ENCODE data around the gene DIPK1B.
"Not testable (repeated sequence)": the region's sequence is repeated elsewhere in the genome, so short reads cannot be mapped to it uniquely, and the experiment has no call there.

DIPK1B gene

DNA sequence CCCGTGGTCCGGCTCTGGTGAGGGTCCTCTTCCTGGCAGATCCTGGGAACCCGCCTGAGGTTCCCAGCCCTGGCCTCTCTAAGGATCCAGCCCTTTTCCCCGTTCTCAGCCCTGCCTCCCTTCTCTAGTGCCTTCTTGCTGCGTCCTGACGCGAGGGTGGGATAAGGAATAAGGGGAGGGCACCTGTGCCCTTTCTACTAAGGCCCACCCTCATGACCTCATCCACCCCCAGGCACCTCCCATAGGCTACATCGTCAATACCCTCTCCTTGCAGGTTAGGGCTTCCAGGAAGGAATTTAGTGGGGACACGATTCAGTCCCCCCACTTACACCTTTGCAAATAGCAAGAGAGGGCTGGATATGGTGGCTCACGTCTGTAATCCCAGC lies 10.7 kb upstream of the DIPK1B start:
- Histone ChIP-seq H3K9me3 (ENCODE audit: control insufficient read depth, insufficient read depth, low read depth, low read length) (no peaks in the 10 kb centered on the region), H3K27ac (ENCODE audit: extremely low read depth, low read depth, low read length) (no peak overlapping the region), H3K4me1 (ENCODE audit: control insufficient read depth, insufficient read depth, low read length) (no peaks in the 10 kb centered on the region), H3K4me3 (ENCODE audit: low read depth, low read length) (no peak overlapping the region), H3K36me3 (ENCODE audit: control insufficient read depth in 2 of 2, insufficient read depth in 1 of 2, low read length in 2 of 2) (no peaks in the 10 kb centered on the region)
- ChIA-PET CTCF (interaction anchor here (2.1 kb wide), 1 partner anchor 7 kb away, joined by 9 read pairs; no protein-coding TSS in a partner anchor), POLR2A (interaction anchor here (0.7 to 0.9 kb wide), 2 partner anchors 25 to 513 kb away, joined by 4 read pairs; no protein-coding TSS in a partner anchor)
- TF ChIP-seq, protein P1, sequence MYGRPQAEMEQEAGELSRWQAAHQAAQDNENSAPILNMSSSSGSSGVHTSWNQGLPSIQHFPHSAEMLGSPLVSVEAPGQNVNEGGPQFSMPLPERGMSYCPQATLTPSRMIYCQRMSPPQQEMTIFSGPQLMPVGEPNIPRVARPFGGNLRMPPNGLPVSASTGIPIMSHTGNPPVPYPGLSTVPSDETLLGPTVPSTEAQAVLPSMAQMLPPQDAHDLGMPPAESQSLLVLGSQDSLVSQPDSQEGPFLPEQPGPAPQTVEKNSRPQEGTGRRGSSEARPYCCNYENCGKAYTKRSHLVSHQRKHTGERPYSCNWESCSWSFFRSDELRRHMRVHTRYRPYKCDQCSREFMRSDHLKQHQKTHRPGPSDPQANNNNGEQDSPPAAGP (tag by site-specific recombination; IDR thresholded peaks at IDR 0.05) = 0 out of 2 replicates have a peak, but pooled peaks have one; percentile 27
- no peak for TF ChIP-seq ZBTB20 (tag by site-specific recombination; IDR thresholded peaks at IDR 0.05)

DNA sequence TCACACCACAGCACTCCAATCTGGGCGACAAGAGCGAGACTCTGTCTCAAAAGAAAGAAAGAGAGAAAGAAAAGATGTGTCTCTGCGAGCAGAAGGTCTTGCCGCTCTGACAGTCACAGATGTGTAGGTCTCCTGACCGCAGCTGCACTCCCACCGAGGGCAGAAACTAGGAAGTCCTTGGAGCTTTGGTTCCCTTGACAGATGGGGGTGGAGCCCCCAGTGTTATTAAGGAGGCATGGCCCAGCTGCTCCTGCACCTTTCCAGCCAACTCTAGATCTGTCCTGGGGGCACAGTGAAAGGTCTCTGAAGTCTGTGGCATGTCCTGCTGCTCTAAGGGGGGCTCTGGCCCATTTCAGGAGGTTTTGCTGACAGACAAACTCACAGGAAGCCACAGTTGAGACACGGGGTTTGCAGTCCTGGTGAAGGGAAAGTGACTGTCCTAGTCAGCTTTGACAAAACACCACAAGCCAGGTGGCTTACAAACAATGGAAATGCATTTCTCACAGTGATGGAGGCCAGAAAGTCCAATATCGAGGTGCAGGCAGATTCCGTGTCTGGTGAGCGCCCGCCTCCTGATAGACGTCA lies 9.0 kb upstream of the DIPK1B start:
- TF ChIP-seq ZNF48 (tag by site-specific recombination; IDR thresholded peaks at IDR 0.05) (no peak), ZNF350 (tag by site-specific recombination; IDR thresholded peaks at IDR 0.05) (no peak), ZNF174 (tag by site-specific recombination; IDR thresholded peaks at IDR 0.05) (no peak), ZNF785 (tag by site-specific recombination; IDR thresholded peaks at IDR 0.05) (no peak), ZNF548 (tag by site-specific recombination; IDR thresholded peaks at IDR 0.05) (no peak), ZNF302 (tag by site-specific recombination; IDR thresholded peaks at IDR 0.05; ENCODE audit: low read depth) (no peak), MZF1 (tag by site-specific recombination; IDR thresholded peaks at IDR 0.05; ENCODE audit: borderline replicate concordance) (no peak), ZNF677 (tag by site-specific recombination; IDR thresholded peaks at IDR 0.05) (no peak), SP7 (tag by site-specific recombination; IDR thresholded peaks at IDR 0.05) (no peak), TCF7L2 (IDR thresholded peaks at IDR 0.05; ENCODE audit: borderline replicate concordance, low read depth, low read length) (no peak), ZNF19 (tag by site-specific recombination; IDR thresholded peaks at IDR 0.05; ENCODE audit: low read depth) (no peak), KLF1 (tag by site-specific recombination; IDR thresholded peaks at IDR 0.05) (no peak), ZBTB20 (tag by site-specific recombination; IDR thresholded peaks at IDR 0.05) (no peak), ZNF747 (tag by site-specific recombination; IDR thresholded peaks at IDR 0.05) (no peak), ZNF561 (tag by site-specific recombination; IDR thresholded peaks at IDR 0.05; ENCODE audit: borderline replicate concordance) (no peak), ZIC2 (tag by site-specific recombination; IDR thresholded peaks at IDR 0.05) (no peak)
- TF ChIP-seq, protein P2, sequence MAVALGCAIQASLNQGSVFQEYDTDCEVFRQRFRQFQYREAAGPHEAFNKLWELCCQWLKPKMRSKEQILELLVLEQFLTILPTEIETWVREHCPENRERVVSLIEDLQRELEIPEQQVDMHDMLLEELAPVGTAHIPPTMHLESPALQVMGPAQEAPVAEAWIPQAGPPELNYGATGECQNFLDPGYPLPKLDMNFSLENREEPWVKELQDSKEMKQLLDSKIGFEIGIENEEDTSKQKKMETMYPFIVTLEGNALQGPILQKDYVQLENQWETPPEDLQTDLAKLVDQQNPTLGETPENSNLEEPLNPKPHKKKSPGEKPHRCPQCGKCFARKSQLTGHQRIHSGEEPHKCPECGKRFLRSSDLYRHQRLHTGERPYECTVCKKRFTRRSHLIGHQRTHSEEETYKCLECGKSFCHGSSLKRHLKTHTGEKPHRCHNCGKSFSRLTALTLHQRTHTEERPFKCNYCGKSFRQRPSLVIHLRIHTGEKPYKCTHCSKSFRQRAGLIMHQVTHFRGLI (tag by site-specific recombination; IDR thresholded peaks at IDR 0.05) = no peak
- POLR2A ChIA-PET = interaction anchor here (0.6 to 1.1 kb wide), 2 partner anchors 10 to 161 kb away, joined by 3 to 4 read pairs; no protein-coding TSS in a partner anchor
- no peaks in the 10 kb centered on the region for H3K36me3 ChIP-seq (ENCODE audit: control insufficient read depth in 2 of 2, insufficient read depth in 1 of 2, low read length in 2 of 2)
- no peaks in the 10 kb centered on the region for H3K4me1 ChIP-seq (ENCODE audit: control insufficient read depth, insufficient read depth, low read length)
- no peaks in the 10 kb centered on the region for H3K9me3 ChIP-seq (ENCODE audit: control insufficient read depth, insufficient read depth, low read depth, low read length)
- H3K4me3 ChIP-seq (ENCODE audit: low read depth, low read length) = no peak overlapping the region
- CTCF ChIA-PET = interaction anchor here (2.1 kb wide), 1 partner anchor 9 kb away, joined by 9 read pairs; no protein-coding TSS in a partner anchor
- H3K27ac ChIP-seq (ENCODE audit: extremely low read depth, low read depth, low read length) = no peak overlapping the region

DNA sequence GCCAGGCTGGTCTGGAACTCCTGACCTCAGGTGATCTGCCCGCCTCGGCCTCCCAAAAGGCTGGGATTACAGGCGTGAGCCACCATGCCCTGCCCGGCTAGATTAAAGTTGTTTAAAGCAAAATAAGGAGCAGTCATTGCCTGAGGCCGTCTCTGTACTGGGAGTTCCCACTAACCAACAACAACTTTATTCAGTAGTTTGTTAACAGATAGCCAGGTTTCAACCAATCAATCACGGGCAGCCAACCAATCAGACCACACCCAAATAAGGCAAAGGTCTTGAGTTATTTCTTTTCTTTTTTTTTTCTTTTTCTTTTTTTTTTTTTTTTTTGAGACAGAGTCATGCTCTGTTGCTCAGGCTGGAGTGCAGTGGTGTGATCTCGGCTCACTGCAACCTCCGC lies 7.6 kb upstream of the DIPK1B start:
- H3K36me3 ChIP-seq (ENCODE audit: control insufficient read depth in 2 of 2, insufficient read depth in 1 of 2, low read length in 2 of 2); POLR2A ChIA-PET; H3K4me1 ChIP-seq (ENCODE audit: control insufficient read depth, insufficient read depth, low read length); H3K4me3 ChIP-seq (ENCODE audit: low read depth, low read length); H3K27ac ChIP-seq (ENCODE audit: extremely low read depth, low read depth, low read length); H3K9me3 ChIP-seq (ENCODE audit: control insufficient read depth, insufficient read depth, low read depth, low read length): not testable (repeated sequence)
- CTCF ChIA-PET = interaction anchor here (0.6 to 1.5 kb wide), 2 partner anchors 121 to 217 kb away, joined by 3 to 5 read pairs; no protein-coding TSS in a partner anchor

All from HEK293 (cell line).